IPS-18c (cell line): Measurements from ENCODE around the gene GRIP2.

Experiments
- H3K4me3 ChIP-seq: 2 replicates; pipeline ENCODE4 v1.7.0; 2013; ENCODE audit warnings: low read depth, mild to moderate bottlenecking, low read length, moderate library complexity; ENCODE audit not compliant: insufficient read depth
- H3K9me3 ChIP-seq: one replicate; pipeline ENCODE4 v1.6.1; 2013; ENCODE audit warnings: mild to moderate bottlenecking, low read length, moderate library complexity; ENCODE audit not compliant: control insufficient read depth, insufficient read depth

The GRIP2 gene

GRCh38 chr3:14532691-14533456 is 7.3 kb downstream of the GRIP2 start:
- Histone ChIP-seq H3K9me3 (no peaks in the 10 kb centered on the region), H3K4me3 (no peak overlapping the region)

DNA sequence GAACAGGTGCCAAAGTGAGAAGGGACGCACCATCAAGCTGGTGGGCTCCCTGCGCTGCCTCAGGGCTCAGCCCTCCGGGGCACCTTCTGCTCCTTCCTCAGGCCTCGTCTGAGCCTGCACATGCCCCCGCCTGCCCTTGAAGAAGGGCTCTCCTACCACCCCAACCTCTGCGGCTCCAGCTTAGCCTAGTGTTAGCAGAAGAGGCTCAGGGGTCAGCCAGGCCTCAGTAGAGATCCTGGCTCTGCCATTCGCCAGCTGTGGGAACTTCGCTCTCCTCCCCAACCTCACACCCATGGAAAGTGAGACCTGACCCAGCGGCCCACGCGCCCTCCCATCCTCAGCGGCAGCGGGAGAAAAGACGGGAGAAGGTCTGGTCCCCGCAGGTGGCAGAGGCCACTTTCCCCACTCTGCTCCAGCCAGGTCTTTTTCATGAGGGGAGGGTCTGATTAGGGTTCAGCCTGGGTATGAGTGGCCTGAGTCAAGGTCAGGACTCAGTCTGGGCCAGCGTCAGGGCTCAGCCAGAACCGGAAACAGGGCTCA is 8.2 kb downstream of the GRIP2 start:
- H3K4me3 ChIP-seq, result no peak overlapping the region
- H3K9me3 ChIP-seq, result no peaks in the 10 kb centered on the region

DNA sequence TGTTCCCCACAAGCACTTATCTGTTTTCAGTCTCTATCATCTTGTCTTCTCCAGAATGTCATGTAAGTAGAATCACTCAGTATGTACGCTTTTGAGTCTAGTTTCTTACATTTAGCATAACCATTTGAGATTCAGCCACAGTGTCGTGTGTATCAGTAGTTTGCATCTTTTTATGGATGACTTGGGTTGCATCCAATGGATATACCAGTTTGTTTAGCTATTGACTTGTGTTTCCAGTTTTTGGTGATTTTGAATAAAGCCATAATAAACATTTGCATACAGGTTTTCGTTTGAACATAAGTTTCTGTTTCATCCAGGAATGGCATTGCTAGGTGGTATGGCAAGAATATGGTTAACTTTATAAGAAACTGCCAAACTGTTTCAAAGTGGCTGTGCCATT is 12.1 kb downstream of the GRIP2 start:
- Histone ChIP-seq H3K4me3 (no peak overlapping the region), H3K9me3 (no peaks in the 10 kb centered on the region)

DNA sequence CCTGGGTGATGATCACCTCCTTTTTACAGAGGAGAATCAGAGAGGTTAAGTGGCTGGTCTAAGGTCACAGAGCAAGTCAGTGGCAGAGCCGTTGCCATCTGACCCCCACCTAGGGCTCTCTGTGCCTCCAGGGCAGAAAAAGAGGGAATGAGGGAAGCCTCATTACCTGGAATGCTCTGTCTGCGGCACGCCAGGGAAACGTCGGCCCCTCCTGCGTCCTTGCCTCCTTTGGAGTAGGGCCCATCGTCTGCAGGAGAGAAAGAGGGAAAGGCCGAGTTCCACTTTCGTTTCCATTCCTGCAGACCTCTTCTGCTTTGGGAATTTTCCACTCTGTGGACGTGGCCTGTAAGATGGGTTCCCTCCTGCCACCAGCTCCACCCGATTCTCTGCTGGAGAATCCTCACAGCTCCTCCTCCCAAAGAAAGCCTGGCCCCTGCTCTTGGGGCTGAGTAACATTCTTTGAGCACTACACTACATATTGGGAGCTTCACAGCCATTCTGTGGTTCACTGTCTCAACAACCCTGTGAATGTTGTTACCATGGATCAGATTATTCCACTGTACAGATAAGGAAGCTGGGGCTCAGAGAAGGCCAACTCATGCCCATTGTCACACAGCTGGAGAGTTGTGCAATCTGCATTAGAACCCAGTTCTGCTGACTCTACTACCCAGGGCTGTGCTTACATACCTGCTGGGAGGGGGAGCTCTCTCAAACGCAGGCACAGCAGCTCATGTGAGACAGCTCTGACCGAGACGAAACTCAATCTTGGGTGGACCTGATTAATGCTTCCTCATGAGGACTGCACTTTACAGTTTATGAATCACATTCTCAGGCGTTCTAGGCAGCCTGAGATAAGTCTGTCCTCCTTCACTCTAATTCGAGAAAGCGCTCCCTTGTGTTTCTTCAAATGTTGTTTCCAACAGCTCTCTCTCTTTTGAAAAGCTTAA is 14.2 kb downstream of the GRIP2 start:
- no peak overlapping the region for H3K4me3 ChIP-seq
- H3K9me3 ChIP-seq, result no peaks in the 10 kb centered on the region

DNA sequence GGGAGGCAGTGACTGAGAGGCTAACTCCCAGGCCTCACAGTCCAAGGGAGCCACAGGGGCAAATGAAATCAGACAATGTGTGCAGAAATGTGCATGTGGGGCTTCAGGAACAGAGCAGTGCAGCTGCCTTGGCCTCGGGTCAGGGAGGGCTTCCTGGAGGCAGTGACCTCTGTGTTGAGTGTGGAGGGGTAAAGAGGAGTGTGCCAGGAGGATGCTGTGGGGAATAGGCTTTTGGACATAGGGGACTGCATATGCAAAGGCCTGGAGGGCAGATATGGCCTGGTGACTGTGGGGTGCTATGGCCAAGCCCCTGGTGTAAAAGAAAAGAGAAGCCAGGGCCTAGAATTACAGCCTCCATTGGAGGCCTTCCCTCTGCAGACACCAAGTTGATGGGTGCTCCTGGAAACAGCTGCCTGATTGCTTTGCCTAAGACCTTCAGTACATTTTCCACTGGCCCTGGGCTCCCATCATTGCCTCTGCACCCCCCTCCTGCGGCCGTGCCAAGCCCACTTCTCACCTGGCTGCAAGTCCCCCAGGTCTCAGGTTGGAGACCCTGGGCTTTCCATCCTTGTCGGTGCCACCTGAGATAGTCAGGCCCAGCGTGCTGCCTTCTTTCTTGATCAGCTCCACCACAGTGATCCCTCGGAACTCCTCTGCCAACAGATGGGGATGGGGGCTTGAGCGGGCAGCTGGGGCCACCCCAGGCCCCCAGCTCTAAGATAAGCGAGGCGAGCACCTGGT is 15.1 kb downstream of the GRIP2 start:
- H3K9me3 ChIP-seq, result no peaks in the 10 kb centered on the region
- no peak overlapping the region for H3K4me3 ChIP-seq

DNA sequence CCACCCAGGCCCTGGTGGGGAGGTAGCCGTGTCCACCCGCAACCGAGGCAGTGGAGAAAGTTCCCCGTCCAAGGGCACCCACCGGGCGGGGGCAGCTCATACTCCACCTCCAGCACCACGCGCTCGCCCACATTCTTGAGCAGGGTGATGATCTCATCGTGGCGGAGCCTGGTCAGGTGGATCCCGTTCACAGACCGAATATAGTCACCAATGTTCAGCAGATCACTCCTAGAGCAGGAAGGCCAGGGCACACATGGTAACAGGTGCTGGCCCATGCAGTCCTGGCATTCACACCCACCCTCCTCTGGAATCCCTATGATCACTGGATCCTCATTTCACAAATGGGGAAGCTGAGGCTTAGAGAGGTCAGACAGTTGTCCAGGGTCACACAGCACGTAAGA is 15.8 kb downstream of the GRIP2 start:
- Histone ChIP-seq H3K4me3 (no peak overlapping the region), H3K9me3 (no peaks in the 10 kb centered on the region)

GRCh38 chr3:14523792-14524191 is 16.4 kb downstream of the GRIP2 start:
- no peak overlapping the region for H3K4me3 ChIP-seq

GRCh38 chr3:14522768-14523167 is 17.4 kb downstream of the GRIP2 start:
- H3K9me3 ChIP-seq, result no peaks in the 10 kb centered on the region
- no peak overlapping the region for H3K4me3 ChIP-seq

More at GRCh38 chr3:14523792-14524191, 16.4 kb downstream of the GRIP2 start:
- H3K9me3 ChIP-seq, result no peaks in the 10 kb centered on the region

GRCh38 chr3:14522129-14522691 is 17.9 kb downstream of the GRIP2 start:
- H3K9me3 ChIP-seq, result no peaks in the 10 kb centered on the region
- no peak overlapping the region for H3K4me3 ChIP-seq

DNA sequence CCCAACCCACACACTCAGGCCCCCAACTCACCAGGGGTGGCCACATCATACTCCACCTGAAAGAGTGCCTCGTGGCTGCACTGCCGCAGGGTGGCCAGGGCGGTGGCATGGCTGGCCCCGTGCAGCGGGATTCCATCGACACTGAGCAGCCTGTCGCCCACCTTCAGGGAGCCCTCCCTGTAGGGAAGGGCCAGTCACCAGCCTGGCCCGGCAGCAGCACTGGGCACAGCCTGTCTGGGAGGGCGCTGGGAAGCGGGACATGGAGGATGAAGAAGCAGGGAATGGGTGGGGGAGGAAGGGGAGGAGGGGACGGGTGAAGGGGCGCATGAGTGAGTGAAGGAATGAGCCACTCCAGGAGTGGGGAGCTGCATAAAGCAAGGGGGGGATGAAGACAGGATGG is 18.5 kb downstream of the GRIP2 start:
- Histone ChIP-seq H3K4me3 (no peak overlapping the region), H3K9me3 (no peaks in the 10 kb centered on the region)

DNA sequence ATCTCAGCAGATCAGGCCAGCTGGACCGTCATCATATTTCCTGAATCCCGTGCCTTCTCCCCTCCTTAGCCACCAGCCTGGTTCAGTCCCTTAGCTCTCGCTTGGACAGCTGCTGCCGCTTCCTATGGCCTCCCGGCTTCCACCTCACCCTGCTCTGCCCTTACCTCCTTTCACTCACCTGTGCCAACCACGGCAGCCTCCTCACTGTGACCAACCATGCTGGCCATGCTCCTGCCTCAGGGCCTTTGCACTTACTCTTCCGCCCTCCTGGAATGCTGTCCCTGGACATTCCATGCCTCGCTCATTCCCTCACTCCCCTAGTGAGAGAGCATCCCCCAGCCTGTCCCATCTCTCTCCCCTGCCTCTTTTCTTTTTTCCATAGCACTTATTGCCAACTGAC is 19.2 kb downstream of the GRIP2 start:
- Histone ChIP-seq H3K9me3 (no peaks in the 10 kb centered on the region), H3K4me3 (no peak overlapping the region)

GRCh38 chr3:14520149-14520548 is 20.0 kb downstream of the GRIP2 start:
- no peak overlapping the region for H3K4me3 ChIP-seq
- H3K9me3 ChIP-seq, result no peaks in the 10 kb centered on the region

GRCh38 chr3:14519406-14519805 is 20.7 kb downstream of the GRIP2 start:
- Histone ChIP-seq H3K9me3 (no peaks in the 10 kb centered on the region), H3K4me3 (no peak overlapping the region)

DNA sequence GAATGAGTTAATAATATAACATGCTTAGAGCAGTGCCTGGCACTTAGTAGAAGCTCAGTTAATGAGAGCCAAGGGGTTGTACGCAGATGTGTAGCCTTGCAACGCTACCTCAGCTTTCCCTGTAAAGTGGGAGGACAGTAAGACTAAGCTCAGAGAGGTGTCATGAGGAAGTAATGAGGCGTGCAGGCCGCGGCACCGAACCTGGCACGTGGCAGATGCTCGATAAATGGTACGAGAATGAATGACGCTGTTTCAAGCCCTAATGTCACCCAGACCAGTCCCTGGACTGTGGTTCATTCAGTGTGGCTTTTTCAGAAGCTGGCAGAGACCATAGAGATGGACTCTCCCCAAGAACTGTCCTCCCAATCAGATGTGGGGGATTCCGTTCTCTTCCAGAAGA is 21.2 kb downstream of the GRIP2 start:
- H3K4me3 ChIP-seq, result no peak overlapping the region
- H3K9me3 ChIP-seq, result no peaks in the 10 kb centered on the region

- Histone ChIP-seq H3K9me3 (no peaks in the 10 kb centered on the region), H3K4me3 (no peak overlapping the region)
These were observed 21.7 kb downstream of the GRIP2 start for GRCh38 chr3:14518432-14518802.

- no peaks in the 10 kb centered on the region for H3K9me3 ChIP-seq
- no peak overlapping the region for H3K4me3 ChIP-seq
These were observed 22.3 kb downstream of the GRIP2 start for GRCh38 chr3:14517601-14518431.
